Upper lobe of left lung (tissue), 4 donors: ENCODE data around the gene ADAM12.

Experiments used
- CTCF ChIP-seq, 6 experiments: fragments of 450-650 bp in 4 of 6; fragments of 200-600 bp in 2 of 6; sonication (generic) in 2 of 6; IDR thresholded peaks; one replicate each; pipeline ENCODE4 v1.5.1; 2016 to 2019; ENCODE audit warnings: antibody characterized with exemption in 6 of 6
- POLR2AphosphoS5 ChIP-seq, 2 donors: sonication (generic); formaldehyde crosslinking; IDR thresholded peaks; one replicate each; pipeline ENCODE4 v1.5.1; 2017; ENCODE audit warnings: antibody characterized with exemption in 2 of 2

DNA sequence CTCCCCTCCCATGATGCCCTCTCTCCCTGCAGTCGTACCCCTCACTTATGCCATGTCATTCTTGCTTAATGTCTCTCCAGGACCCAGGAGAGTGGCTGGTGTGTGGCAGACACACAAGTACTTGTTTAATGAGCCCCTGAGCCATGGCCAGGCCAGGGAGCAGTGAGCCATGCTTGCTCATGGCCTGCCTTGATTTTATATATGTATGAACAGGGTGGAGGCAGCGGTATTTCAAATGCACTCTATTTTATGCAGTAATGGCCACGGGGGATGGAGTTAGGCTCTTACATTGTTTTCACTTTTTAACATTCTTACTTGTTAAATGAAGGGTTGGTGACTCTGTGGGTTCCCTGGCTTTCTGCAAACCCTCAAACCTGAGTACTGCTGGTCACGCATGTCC, 347.2 kb downstream of the ADAM12 start:
- TF ChIP-seq POLR2AphosphoS5 (IDR thresholded peaks at IDR 0.05): no peak
- no peak for TF ChIP-seq CTCF (IDR thresholded peaks at IDR 0.05)
